Measurements from ENCODE around the gene VASH2.
A peak's percentile ranks its signal among the peaks of the same experiment; 100 is the strongest.

DNA sequence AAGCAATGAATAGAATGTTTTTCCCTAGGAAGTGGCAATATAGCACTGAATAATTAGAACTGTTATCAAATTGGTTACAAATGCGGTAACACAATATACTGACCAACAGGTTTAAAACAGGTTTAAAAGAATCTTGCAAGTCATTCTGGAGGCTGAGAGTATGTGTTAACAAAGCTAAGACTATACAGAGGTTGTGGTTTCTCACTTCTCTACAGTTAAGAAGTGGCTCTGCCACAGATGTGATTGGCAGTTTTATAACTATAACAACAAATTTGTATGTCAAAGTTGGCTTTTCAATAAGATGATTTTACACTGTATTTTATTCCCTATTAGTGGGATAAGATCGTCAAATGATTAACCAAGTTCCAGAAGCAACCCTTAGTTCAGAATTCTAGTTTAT, 58.2 kb downstream of the VASH2 start:
- TF ChIP-seq POLR2AphosphoS5 (IDR thresholded peaks at IDR 0.05; ENCODE audit: low read depth, low read length) = no peak
- TF ChIP-seq TAF1 (IDR thresholded peaks at IDR 0.05; ENCODE audit: low read depth, low read length) = no peak
- TF ChIP-seq POLR2A (IDR thresholded peaks at IDR 0.05; ENCODE audit: low read depth, low read length) = no peak
- peak; percentile 81 for TF ChIP-seq SPI1 (IDR thresholded peaks at IDR 0.05; ENCODE audit: low read depth, low read length)
- no peak for TF ChIP-seq POU2F2 (IDR thresholded peaks at IDR 0.05; ENCODE audit: low read depth, low read length)
- no peak for TF ChIP-seq PAX5 (IDR thresholded peaks at IDR 0.05; ENCODE audit: insufficient read depth, low read length, severe bottlenecking)
